Activated CD4-positive, alpha-beta T cell treated with anti-CD3 and anti-CD28 coated beads, Interleukin-2, amount 50 U/mL, for 16 hours (primary cell): Measurements from ENCODE around the gene OCRL.
"Not testable (repeated sequence)": the region's sequence is repeated elsewhere in the genome, so short reads cannot be mapped to it uniquely, and the experiment has no call there.

ENCODE experiments used
- DNase-seq: peaks from one replicate; pipeline ENCODE4 v3.0.0-alpha.2; 2020

The OCRL gene

GRCh38 chrX:129540722-129541184 lies 694 bp downstream of the OCRL start:
- DNase-seq = no peak

GRCh38 chrX:129544780-129545179 lies 4.7 kb downstream of the OCRL start:
- DNase-seq = no peak

GRCh38 chrX:129545408-129545807 lies 5.3 kb downstream of the OCRL start:
- no peak for DNase-seq

DNA sequence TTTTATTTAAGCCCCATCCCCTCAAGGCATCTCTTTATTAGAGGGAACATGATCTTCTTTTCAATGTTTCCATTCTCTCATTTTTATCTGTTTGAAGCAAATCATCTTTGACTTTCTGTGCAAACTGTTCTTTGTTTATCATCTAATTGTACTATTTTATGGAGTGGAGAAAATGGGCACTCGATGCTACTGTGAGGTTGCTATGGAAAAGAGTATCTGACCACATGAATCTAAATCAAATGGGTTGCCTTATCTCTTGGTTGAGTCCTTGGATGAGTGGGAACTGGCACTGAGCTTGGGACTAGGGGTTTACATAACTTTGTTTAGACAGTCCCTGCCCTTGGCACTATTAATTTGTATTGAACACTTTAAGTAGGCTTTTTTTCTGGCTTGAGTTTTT lies 9.1 kb downstream of the OCRL start:
- DNase-seq = no peak

DNA sequence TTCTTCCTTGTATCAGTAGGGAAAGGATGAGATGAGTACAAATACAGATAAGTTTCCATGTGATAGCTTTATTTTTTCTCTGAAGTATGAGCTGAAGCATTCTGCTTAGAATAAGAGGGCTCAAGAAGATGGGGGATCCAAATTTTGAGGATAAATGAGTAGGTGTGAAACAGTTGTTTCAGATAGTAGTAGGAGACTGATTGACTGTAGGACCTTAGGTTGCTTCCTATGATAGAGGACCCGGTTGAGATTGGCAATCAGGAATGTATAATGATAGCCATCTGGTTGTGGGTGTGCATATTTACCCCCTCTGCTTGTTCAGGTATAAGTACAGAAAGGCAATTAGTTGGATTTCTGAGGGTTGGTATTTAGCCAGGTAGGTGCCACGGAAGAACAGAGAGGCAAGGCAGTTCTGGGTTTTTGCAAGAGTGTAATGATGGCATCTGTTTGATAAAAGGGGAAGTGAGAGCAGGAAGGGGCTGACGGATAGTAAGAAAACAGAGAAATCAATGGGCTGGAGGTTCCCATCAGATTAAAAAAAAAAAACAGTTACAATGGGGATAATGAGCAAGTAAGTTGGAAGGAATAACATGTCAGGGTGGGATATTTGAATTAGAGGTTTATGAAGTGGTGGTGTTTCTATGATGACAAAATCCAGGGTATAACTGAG lies 13.7 kb downstream of the OCRL start:
- DNase-seq = no peak

DNA sequence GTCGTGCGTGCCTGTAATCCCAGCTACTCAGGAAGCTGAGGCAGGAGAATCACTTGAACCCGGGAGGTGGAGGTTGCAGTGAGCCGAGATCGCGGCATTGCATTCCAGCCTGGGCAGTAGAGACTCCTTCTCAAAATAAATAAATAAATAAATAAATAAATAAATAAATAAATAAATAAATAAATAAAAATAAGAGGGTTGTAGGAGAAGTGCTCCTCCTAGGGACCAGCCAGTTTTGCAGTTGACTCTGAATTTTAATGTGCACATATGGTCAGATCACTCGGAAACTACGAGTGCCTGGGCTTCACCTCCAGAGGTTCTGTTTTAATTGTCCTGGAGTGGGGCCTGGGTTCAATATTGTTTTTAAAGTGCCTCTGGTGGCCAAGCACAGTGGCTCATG lies 14.8 kb downstream of the OCRL start:
- DNase-seq = not testable (repeated sequence)

- DNase-seq = no peak
Measured at GRCh38 chrX:129556806-129557315, 16.8 kb downstream of the OCRL start.

DNA sequence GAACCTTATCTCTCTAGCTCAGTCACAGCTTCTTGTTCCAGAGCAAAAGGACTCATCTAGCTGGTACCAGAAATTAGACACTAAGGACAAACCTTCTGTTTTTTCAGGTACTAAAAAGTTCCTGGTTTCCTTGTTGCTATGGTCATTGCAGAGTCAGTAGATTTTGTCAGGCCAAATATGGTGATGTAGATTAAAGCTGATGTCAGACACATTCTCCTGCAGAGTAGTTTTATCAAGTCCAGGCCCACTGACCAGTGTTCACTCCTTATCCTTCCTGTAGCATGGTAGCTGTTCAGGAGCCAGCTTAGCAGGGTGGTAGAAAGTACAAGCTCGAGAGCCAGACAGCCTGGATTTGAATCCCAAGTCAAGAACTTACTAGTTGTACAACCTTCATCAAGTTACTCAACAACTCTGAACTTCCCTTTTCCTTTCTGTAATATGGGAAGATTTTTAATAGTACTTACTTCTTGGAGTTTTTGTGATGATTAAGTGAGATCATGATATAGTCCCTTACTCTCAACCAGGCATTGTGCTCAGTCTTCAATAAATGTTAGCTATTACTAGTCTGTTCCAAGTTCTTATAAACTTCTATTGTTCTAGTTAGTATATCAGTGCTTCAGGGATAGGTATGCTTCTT lies 17.9 kb downstream of the OCRL start:
- DNase-seq = no peak

DNA sequence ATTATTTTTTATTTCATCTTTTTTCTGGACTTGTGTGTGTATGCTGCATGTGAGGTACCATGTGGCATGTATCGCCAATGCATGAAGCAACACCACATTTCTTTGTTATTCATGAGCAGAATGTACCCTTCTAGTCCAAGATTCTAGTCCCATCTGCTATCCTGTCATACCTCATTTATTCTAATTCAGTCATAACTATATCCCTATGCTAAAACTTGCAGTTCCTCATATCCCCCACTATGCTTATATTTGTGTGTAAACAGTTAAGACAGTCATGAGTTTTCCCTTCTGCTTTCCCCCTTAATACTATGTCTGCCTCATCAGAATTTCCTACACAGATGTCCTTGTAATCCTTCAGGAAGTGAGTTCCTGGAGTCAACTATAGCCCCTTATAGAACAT lies 19.7 kb downstream of the OCRL start:
- no peak for DNase-seq

DNA sequence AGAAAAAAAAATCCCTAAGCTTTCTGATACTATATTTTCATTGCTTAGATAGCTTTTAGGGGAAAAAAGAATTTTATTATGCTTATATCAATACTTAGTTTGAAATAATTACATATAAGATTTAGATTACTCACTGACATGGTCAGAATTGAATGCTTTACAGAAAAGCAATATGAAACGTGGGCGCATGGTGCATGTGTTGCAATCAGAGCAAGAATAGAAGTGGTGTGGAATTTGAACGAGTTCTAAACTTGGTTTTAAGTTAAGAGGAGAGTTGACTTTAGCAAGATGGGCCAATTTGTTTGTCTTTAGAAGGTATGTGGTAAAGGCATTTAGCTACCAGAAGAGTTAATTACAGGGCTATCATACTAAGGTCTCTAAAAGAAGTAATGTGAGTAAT lies 21.4 kb downstream of the OCRL start:
- DNase-seq = no peak

DNA sequence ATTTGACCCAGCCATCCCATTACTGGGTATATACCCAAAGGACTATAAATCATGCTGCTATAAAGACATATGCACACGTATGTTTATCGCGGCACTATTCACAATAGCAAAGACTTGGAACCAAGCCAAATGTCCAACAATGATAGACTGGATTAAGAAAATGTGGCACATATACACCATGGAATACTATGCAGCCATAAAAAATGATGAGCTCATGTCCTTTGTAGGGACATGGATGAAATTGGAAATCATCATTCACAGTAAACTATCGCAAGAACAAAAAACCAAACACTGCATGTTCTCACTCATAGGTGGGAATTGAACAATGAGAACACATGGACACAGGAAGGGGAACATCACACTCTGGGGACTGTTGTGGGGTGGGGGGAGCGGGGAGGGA lies 24.3 kb downstream of the OCRL start:
- DNase-seq = not testable (repeated sequence)

DNA sequence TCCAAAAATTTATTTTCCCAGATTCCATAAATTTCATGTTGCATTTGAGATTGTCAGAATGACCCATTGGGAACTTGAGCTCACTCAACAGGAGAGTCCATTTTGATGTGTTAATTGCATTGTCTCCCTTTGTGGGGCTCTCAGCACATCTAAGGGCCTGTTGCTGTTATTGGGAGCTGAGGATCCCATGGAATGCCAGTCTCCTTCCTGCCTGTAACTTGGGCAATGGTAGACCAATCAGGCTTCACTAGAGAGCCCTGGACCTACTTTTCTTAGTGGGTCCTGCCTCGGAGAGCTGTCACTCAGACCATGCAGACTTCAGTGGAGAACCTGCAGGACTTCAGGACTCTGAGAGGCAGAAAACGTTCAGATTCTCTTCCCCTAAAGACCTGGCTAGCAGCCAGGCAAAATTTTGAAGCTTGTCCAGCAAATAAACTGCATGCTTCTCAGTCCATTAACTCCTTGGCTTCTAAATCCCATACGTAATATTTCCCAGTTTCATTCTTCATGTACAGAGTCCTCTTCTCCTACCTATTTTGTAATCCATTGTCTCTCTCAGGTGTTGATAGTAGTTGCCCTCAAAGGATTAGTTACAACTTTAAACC lies 25.1 kb downstream of the OCRL start:
- no peak for DNase-seq

DNA sequence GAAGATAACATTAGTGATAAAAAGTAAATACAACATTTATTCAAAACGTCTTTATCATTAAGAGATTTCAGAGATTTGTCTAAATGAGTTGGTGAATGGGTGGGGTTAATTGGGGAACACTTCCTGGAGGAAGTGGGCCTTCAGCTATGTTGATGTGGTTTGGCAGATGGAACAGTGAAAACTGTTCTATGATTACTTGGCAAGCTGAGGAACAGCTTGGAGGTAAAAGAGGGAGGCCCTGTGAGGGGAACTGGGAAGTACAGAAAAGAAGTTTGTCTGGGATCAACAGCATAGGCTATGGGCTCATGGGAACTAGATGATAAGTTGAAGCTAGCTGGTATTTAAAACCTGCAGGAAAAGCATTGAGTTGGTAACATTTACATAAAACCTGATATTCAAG lies 26.0 kb downstream of the OCRL start:
- DNase-seq = no peak

- no peak for DNase-seq
Measured at GRCh38 chrX:129568349-129568748, 28.3 kb downstream of the OCRL start.

GRCh38 chrX:129572422-129572821 lies 32.4 kb downstream of the OCRL start:
- no peak for DNase-seq

DNA sequence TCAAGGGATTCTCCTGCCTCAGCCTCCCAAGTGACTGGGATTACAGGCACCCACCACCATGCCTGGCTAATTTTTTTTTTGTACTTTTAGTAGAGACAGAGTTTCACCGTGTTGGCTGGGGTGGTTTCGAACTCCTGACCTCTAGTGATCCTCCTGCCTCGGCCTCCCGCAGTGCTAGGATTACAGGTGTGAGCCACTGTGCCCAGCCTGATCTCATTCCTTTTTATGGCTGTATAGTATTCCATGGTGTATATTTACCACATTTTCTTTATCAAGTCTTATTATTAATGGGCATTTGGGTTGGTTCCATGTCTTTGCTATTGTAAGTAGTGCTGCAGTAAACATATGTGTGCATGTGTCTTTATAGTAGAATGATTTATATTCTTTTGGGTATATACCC lies 33.6 kb downstream of the OCRL start:
- not testable (repeated sequence) for DNase-seq

- no peak for DNase-seq
Measured at GRCh38 chrX:129574214-129574613, 34.2 kb downstream of the OCRL start.

GRCh38 chrX:129576539-129576938 lies 36.5 kb downstream of the OCRL start:
- DNase-seq = no peak

DNA sequence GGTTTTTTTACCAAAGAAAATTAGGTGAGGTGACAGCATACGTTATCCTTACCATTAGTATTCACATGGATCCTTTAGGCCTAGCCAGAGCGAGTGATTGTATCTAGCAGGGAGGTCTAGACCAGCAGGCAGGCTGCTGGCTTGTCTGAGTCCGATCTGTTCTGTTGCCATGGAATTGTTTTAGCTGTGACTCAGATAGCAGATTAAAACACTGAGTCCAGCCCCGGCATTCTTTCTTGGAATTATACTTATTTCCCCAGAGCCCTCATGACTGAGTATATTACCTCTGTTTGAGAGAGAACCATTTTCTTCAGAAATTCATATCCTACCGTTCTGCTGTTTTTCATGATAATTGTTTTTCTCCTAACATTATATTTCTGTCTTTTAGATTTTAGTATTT lies 37.4 kb downstream of the OCRL start:
- DNase-seq = no peak

- DNase-seq = no peak
Measured at GRCh38 chrX:129577877-129578276, 37.8 kb downstream of the OCRL start.

GRCh38 chrX:129581904-129582303 lies 41.8 kb downstream of the OCRL start:
- no peak for DNase-seq

- DNase-seq = no peak
Measured at GRCh38 chrX:129585167-129585566, 45.1 kb downstream of the OCRL start.

DNA sequence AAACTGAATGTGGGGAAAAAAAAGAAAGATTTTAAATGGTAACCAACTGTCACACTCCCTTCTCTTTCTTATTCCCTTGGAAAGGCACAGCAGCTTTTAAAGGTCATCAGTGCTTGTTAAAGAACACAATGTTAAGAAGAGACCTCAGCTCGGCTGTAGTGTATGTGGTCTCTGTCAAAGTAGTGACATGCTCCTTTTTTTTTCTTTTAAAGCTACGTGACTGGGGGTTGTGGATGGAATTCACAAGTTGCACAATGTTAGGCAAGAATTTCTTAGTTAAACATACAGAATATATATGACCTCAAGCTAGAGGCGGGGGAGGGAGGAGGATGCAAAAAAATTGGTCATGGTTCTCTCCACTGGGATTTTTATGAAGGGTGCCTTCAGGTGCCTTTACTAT lies 45.6 kb downstream of the OCRL start:
- DNase-seq = no peak

DNA sequence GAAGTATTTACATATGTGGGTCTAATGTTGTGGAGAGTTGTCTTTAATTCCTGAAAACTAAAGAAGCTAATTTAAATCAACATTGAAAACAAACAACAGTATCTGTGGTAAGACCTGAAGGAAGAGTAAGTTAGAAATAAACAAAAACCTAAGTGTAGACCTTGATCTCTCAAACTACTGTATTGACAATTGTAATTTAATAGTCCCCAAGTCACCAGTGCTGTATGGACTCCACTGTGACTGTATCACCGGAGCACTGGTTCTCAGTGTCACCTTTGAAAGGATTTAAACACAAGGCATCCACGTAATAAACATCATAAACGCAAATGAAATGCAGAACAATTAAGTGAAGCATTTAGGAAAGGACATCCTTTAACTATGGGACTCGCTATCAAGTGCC lies 46.4 kb downstream of the OCRL start:
- DNase-seq = no peak
